Body of pancreas (tissue), 4 donors: ENCODE measurements around the gene DENND5B. TPM values are rescaled to one million over a fixed set of nuclear protein-coding genes. Genes with fewer than 3 reads are reported as not detected.

Source experiments
- ATAC-seq: fragments of 150-250 bp; one replicate; pipeline ENCODE4 v1.9.1; 2016
- DNase-seq, 4 donors: peaks; one replicate each; pipeline ENCODE4 v3.0.0-alpha.2; 2019
- H3K27ac ChIP-seq, 4 donors: fragments of 200-600 bp; sonication (generic); 1 replicate in 3 of 4; 2 replicates in 1 of 4; pipeline versions ENCODE4 v1.5.1 to v1.6.1; 2016 to 2019; ENCODE audit warnings: mild to moderate bottlenecking in 1 of 4, mixed read lengths in 1 of 4, moderate library complexity in 1 of 4
- H3K27me3 ChIP-seq, 2 donors: fragments of 200-600 bp; sonication (generic); one replicate each; pipeline ENCODE4 v1.6.0; 2016; ENCODE audit warnings: mild to moderate bottlenecking in 1 of 2
- H3K36me3 ChIP-seq, 2 donors: fragments of 200-600 bp; sonication (generic); replicated peaks in 1 of 2; 2 replicates each; pipeline ENCODE4 v1.5.1; 2016; ENCODE audit warnings: low read depth in 2 of 2; ENCODE audit not compliant: insufficient read depth in 1 of 2
- H3K4me1 ChIP-seq: fragments of 200-600 bp; sonication (generic); one replicate; pipeline ENCODE4 v1.6.0; 2016
- H3K4me3 ChIP-seq, 2 donors: fragments of 200-600 bp; sonication (generic); 1 replicate in 1 of 2; 2 replicates in 1 of 2; pipeline ENCODE4 v1.5.1; 2016 to 2019
- H3K9me3 ChIP-seq, 3 donors: fragments of 200-600 bp; sonication (generic); 1 replicate in 2 of 3; 2 replicates in 1 of 3; pipeline ENCODE4 v1.5.1; 2016
- CTCF ChIP-seq, 7 experiments: fragments of 450-650 bp in 4 of 7; fragments of 200-600 bp in 3 of 7; sonication (generic) in 3 of 7; IDR thresholded peaks; one replicate each; pipeline ENCODE4 v1.5.1; 2016 to 2019; ENCODE audit warnings: antibody characterized with exemption in 7 of 7
- POLR2A ChIP-seq, 3 donors: fragments of 450-650 bp; IDR thresholded peaks; one replicate each; pipeline ENCODE4 v1.6.1; 2016; ENCODE audit warnings: antibody characterized with exemption in 3 of 3, mild to moderate bottlenecking in 2 of 3
- WGBS, 2 donors: methylation state at CpG; one replicate each; pipeline ENCODE4 v1.1.5; 2017; 5-methylcytosine and 5-hydroxymethylcytosine counted together
- intact Hi-C: fragments of 100-400 bp; cut with DNase I; formaldehyde crosslinking; loops from one replicate; pipeline ENCODE4 v1.15.1; 2023
- small RNA-seq: library from RNA; depleted of rRNA; stranded (forward); fragments of <200 nt; gene quantifications from one replicate; pipeline ENCODE3, GENCODE V24; 2016
- total RNA-seq, 2 donors: library from RNA; depleted of rRNA; stranded (reverse); fragments of >200 nt; gene quantifications; one replicate each; pipeline ENCODE4 v1.1.0, GENCODE V29; 2016

The DENND5B gene
- total RNA-seq, 2 donors from 2014 or later, result 8.8 to 32.0 TPM

GRCh38 chr12:31343139-31343538 lies 247.8 kb downstream of the DENND5B start:
- no peaks in the 10 kb centered on the region for H3K27me3 ChIP-seq
- H3K4me3 ChIP-seq, result no peak overlapping the region
- intact Hi-C loops, result no loop called here
- H3K9me3 ChIP-seq, result no peaks in the 10 kb centered on the region
- H3K36me3 ChIP-seq, result no peaks in the 10 kb centered on the region
- H3K4me1 ChIP-seq, result no peaks in the 10 kb centered on the region
- ATAC-seq, result no peak
- H3K27ac ChIP-seq, result no peak overlapping the region
- 76 to 79% methylated on average over 8 of the region's 8 CpGs for WGBS, 2 donors
- no peak for DNase-seq
- TF ChIP-seq CTCF (IDR thresholded peaks at IDR 0.05) (no peak), POLR2A (IDR thresholded peaks at IDR 0.05) (no peak)

- no peak overlapping the region for H3K4me3 ChIP-seq
- no peak for ATAC-seq
- intact Hi-C loops, result no loop called here
- no peaks in the 10 kb centered on the region for H3K36me3 ChIP-seq
- no peak for TF ChIP-seq CTCF (IDR thresholded peaks at IDR 0.05)
- no peak for TF ChIP-seq POLR2A (IDR thresholded peaks at IDR 0.05)
- no peaks in the 10 kb centered on the region for H3K27me3 ChIP-seq
- H3K4me1 ChIP-seq, result no peaks in the 10 kb centered on the region
- H3K9me3 ChIP-seq, result no peaks in the 10 kb centered on the region
- no peak for DNase-seq
- no peak overlapping the region for H3K27ac ChIP-seq
- 81 to 87% methylated on average over 1 of the region's 1 CpG for WGBS, 2 donors
These were observed 248.7 kb downstream of the DENND5B start for GRCh38 chr12:31342286-31342685.

GRCh38 chr12:31339831-31340622 lies 250.9 kb downstream of the DENND5B start:
- DNase-seq (no peak), ATAC-seq (no peak)
- no peaks in the 10 kb centered on the region for H3K9me3 ChIP-seq
- no peaks in the 10 kb centered on the region for H3K27me3 ChIP-seq
- no peak for TF ChIP-seq CTCF (IDR thresholded peaks at IDR 0.05)
- TF ChIP-seq POLR2A (IDR thresholded peaks at IDR 0.05), result no peak
- no peak overlapping the region for H3K27ac ChIP-seq
- H3K36me3 ChIP-seq, result no peaks in the 10 kb centered on the region
- intact Hi-C loops, result no loop called here
- no peaks in the 10 kb centered on the region for H3K4me1 ChIP-seq
- no peak overlapping the region for H3K4me3 ChIP-seq
- 74 to 75% methylated on average over 10 of the region's 10 CpGs for WGBS, 2 donors

GRCh38 chr12:31337952-31338351 lies 253.0 kb downstream of the DENND5B start:
- no peak for TF ChIP-seq CTCF (IDR thresholded peaks at IDR 0.05)
- TF ChIP-seq POLR2A (IDR thresholded peaks at IDR 0.05), result no peak
- Histone ChIP-seq H3K27me3 (no peaks in the 10 kb centered on the region), H3K4me1 (no peaks in the 10 kb centered on the region), H3K27ac (no peak overlapping the region), H3K36me3 (no peaks in the 10 kb centered on the region), H3K4me3 (no peak overlapping the region), H3K9me3 (no peaks in the 10 kb centered on the region)
- DNase-seq, result no peak
- no peak for ATAC-seq
- WGBS, 2 donors, result 62 to 72% methylated on average over 4 of the region's 4 CpGs
- intact Hi-C loops, result no loop called here

Small RNA genes within 50 kb of the gene (small RNA-seq; reads per million reads assigned to genes)
- gene RF00019, result not detected
- not detected for gene RF00026
- gene RNU5F-4P, result not detected
- not detected for gene RNU6-618P
- not detected for gene RPL31P50

Other genes with a start within 250 kb of the DENND5B start
- 1 to 10 TPM; 2.9 to 4.9 TPM for gene ETFBKMT, start 68.6 kb upstream of the DENND5B start, total RNA-seq
- 10 to 100 TPM in 1 of 2 donors, 1 to 10 TPM in 1; 6.5 to 13.2 TPM for gene AMN1, start 137.9 kb upstream of the DENND5B start, total RNA-seq